AG10803 (cell line): ENCODE measurements around the gene KRT8.

Source experiments
- DNase-seq: peaks from one replicate; pipeline ENCODE4 v3.0.0; 2010; ENCODE audit warnings: low read depth
- H3K4me3 ChIP-seq: 2 replicates; pipeline ENCODE4 v1.5.1; 2011; ENCODE audit warnings: mild to moderate bottlenecking, low read length, control low read depth
- TF ChIP-seq, protein P1 (sequence below): conservative IDR thresholded peaks from 2 replicates; pipeline ENCODE4 v1.5.1; 2011; ENCODE audit warnings: mild to moderate bottlenecking, low read length, control low read depth, inconsistent platforms

KRT8 gene

GRCh38 chr12:52900896-52901714 is 3.8 kb downstream of the KRT8 start:
- TF ChIP-seq, protein P1, sequence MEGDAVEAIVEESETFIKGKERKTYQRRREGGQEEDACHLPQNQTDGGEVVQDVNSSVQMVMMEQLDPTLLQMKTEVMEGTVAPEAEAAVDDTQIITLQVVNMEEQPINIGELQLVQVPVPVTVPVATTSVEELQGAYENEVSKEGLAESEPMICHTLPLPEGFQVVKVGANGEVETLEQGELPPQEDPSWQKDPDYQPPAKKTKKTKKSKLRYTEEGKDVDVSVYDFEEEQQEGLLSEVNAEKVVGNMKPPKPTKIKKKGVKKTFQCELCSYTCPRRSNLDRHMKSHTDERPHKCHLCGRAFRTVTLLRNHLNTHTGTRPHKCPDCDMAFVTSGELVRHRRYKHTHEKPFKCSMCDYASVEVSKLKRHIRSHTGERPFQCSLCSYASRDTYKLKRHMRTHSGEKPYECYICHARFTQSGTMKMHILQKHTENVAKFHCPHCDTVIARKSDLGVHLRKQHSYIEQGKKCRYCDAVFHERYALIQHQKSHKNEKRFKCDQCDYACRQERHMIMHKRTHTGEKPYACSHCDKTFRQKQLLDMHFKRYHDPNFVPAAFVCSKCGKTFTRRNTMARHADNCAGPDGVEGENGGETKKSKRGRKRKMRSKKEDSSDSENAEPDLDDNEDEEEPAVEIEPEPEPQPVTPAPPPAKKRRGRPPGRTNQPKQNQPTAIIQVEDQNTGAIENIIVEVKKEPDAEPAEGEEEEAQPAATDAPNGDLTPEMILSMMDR = no peak
- H3K4me3 ChIP-seq = no peak overlapping the region
- no peak for DNase-seq

DNA sequence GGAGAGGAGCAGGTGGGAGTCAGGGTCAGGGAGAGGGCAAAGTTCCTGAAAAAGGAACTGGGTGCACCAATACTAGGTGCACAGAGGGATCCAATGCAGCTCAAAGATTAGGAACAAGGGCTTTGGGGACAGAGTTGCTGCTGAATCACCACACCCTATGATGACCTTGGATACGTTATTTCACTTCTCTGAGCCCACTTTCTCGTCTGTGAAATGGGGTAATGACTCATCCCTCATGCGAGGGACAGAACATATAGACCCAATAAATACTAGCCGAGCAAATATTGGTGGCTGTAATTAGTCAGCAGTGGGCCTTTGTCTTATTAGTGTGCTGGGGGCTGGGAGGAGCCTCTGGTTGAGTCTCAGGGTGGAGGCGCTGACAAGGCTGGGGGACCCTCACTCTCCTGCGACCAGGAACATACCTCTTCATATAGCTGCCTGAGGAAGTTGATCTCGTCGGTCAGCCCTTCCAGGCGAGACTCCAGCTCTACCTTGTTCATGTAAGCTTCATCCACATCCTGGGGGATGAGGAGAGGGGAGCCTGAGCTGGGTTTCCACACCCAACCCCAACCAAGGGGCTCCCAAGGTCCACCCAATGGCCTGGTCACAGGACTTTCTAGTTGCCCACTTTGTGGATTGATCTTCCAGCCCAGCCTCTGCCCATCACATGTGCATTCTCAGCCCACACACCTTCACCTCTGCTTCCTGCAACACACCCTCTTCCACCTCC is 4.5 kb downstream of the KRT8 start:
- TF ChIP-seq, protein P1 = no peak
- H3K4me3 ChIP-seq = no peak overlapping the region
- DNase-seq = no peak

DNA sequence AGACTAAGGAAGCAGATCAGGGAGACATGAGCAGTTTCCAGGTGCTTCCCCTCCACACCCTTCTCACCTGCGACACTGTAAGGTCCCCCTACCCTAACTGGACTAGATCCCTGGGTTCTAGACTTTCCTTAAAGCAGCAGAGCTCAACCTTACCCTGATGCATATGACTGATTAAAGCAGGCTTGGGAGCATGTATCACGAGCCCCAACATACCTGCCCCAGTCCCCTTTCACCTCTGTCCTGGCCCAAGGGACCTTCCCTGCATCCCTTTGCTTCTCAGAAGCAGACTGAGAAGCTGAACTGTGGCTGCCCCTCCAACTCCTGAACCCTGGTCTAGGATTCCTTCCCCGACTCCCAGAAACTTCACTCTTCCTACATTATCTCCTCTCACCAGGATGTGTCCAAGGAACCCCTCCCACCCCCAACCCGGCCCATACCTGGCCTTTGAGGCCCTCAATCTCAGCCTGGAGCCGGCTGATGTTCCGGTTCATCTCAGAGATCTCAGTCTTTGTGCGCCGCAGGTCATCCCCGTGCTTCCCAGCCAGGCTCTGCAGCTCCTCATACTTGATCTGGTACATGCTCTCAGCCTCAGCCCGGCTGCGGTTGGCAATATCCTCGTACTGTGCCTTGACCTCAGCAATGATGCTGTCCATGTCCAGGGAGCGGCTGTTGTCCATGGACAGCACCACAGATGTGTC is 5.4 kb downstream of the KRT8 start:
- TF ChIP-seq, protein P1 = no peak
- no peak for DNase-seq
- no peak overlapping the region for H3K4me3 ChIP-seq

- no peak for DNase-seq
- no peak overlapping the region for H3K4me3 ChIP-seq
- TF ChIP-seq, protein P1 = no peak
Measured at GRCh38 chr12:52896190-52897100, 8.4 kb downstream of the KRT8 start.

- DNase-seq = no peak
- TF ChIP-seq, protein P1 = no peak
- no peak overlapping the region for H3K4me3 ChIP-seq
Measured at GRCh38 chr12:52895726-52896189, 9.1 kb downstream of the KRT8 start.

DNA sequence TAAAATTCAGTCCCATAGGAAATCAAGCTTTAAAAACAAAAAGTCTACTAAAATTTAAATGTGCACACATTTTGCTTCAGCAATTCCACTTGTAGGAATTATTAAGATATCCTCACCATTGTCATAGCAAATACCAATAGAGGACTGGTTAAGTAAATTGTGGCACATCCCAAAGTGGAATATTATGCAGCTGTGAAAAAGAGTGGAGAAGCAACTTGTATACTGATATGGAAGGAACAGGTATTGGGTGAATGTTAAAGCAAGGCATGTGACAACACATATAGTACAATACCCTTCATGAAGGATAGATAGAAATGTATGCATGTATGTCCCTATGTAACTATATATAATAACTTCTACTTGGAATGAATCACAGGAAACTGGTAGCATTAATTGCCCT is 11.9 kb downstream of the KRT8 start:
- no peak overlapping the region for H3K4me3 ChIP-seq
- DNase-seq = no peak
- TF ChIP-seq, protein P1 = no peak
